Sigmoid colon (tissue), 4 donors: ENCODE measurements around the gene TACC2.

ENCODE experiments used
- CTCF ChIP-seq, 4 experiments: fragments of 450-650 bp in 3 of 4; fragments of 200-600 bp in 1 of 4; IDR thresholded peaks; one replicate each; pipeline ENCODE4 v1.5.1; 2016 to 2019; ENCODE audit warnings: antibody characterized with exemption in 4 of 4, mild to moderate bottlenecking in 3 of 4, moderate library complexity in 2 of 4
- POLR2A ChIP-seq, 2 donors: fragments of 450-650 bp; IDR thresholded peaks; one replicate each; pipeline ENCODE4 v1.6.1; 2016; ENCODE audit warnings: antibody characterized with exemption in 2 of 2, mild to moderate bottlenecking in 2 of 2, moderate library complexity in 2 of 2
- POLR2AphosphoS5 ChIP-seq, 4 donors: sonication (generic); formaldehyde crosslinking; IDR thresholded peaks; one replicate each; pipeline ENCODE4 v1.6.1; 2017; ENCODE audit warnings: antibody characterized with exemption in 4 of 4

DNA sequence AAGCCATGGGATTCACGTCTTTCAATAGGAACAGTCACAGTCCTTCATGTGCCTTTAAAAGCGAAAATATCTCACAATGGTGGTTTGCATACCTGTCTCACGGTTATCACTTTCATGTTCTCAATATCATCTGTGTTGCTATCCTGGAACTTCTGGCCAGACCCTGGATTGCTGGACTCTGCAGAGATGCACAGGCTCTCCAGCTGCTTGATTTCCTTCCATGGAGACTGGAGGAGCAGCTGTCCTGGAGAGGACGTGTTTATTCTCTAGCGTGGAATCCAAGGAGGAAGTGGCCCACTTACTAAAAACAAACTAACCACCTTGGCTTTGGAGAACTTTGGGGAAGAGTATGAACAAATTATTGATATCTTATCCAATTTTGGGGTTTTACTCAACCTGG lies 298.6 kb downstream of the TACC2 start:
- TF ChIP-seq CTCF (IDR thresholded peaks at IDR 0.05) = no peak
- no peak for TF ChIP-seq POLR2AphosphoS5 (IDR thresholded peaks at IDR 0.05)
- TF ChIP-seq POLR2A (IDR thresholded peaks at IDR 0.05) = no peak
